Activated CD8-positive, alpha-beta memory T cell treated with anti-CD3 and anti-CD28 coated beads for 24 hours (primary cell): Measurements from ENCODE around the gene BAHD1.
A peak's percentile ranks its signal among the peaks of the same experiment; 100 is the strongest.

Source experiments
- DNase-seq: peaks from one replicate; pipeline ENCODE4 v3.0.0-alpha.2; 2020

Gene BAHD1

DNA sequence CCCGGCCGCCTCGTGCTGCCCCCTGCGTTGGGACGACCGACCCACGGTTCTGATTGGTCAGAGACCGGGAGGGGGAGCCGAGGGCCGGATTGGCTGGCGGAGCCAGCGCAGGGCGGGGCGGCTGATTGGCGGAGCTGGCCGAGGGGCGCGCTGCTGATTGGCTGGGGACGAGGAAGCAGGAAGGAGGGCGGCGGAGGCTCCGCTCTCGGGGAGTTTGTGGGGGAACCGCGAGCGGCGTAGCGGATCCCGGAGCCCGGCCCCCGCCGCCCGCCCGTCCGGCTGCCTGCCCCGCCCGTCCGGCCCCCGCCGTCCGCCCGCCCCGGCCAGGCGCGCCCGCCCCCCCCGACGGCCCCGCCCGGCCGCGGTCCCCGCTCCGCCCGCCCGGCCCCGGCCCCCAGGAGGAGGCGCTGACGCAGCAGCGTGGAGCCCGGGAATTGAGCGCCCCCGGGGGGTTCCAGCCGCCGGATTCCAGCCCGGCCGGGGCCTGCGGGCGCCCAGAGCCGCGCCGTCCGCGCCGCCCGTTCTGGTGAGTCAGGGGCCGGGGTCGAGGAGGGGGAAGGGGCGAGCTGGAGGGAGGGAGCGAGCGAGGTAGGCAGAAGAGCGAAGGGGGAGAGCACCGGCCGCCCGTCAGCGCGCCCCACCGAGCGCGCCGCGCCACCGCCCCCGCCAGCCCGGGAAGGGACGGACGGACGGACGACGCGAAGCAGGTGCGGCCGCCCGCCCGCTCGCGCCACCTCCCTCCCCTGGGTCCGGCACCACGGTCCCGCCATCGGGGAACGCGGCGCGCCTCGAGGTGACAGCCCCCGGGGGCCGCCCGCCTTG lies at the start of gene BAHD1:
Gene BAHD1, plus strand, starts transcription at position 211 of the 822 bp plus-strand sequence. CDS start 17,512 bp downstream, outside the sequence.
- peak; percentile 97 for DNase-seq

DNA sequence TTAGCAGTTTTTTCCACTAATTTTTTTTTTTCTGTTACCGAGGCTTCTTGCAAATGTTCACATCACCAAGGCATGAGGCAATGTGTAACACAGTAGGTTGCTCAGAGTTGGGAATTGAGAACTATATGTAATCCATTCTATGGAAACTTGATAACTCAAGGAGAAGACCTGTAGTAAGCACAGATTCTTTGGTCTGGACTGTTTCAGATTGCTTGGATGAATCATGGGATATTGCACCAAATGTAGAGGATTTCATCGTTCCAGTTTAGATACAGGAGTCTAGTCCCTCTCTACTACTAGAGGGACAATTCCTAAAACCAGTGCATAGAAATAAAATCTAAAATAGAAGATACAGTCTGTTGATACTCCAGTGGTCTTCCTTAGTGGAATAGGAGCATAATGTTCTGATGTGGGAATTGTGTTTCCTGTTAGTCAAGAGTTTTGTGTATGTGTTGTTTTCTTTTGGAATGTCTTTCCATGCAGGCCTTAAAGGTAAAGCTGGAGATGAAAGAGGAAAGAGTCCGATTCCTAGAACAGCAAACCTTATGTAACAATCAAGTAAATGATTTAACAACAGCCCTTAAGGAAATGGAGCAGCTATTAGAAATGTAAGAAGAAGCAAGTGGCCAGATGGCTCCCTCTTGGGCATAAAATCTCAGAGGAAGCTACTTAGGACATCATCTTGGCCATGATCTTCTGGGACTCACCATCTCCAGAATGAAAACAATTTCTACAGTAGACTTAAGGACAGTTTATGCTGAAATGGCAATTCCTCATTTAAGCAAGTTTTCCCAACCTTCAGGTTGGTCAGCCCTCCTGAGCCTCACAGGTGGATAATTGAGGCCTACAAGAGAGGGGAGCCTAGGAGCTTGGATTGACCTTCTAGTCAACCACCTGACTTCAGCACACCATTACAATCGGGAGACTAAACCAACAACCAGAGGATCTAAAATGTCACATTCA lies 47.5 kb upstream of the BAHD1 start:
- no peak for DNase-seq

DNA sequence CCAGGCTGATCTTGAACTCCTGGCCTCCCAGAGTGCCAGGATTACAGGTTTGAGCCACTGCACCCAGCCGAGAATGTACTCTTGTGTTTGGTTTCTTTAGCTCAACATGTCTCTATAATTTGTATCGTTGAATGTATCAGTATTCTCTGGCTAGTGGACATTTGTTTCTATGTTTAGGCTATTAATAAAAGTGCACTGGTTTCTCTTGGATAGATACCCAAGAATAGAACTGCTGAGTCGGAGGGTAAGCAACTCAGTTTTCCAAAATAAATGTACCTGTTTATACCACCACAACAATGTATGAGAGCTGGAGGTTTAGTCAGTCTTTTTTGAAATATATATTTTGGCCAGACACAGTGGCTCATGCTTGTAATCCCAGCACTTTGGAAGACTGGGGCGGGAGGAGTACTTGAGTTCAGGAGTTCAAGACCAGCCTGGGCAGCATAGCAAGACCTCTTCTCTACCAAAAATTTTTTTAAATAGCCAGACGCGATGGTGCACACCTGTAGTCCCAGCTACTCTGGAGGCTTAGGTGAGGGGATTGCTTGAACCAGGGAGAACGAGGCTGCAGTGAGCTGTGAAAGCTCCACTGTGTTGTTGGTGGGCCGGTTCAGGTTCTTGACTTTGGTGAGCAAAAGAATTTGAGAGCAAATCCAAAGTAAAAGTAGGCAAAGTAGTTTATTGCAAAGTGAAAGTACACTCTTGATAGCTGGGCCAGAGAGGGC lies 42.9 kb upstream of the BAHD1 start:
- DNase-seq = no peak

DNA sequence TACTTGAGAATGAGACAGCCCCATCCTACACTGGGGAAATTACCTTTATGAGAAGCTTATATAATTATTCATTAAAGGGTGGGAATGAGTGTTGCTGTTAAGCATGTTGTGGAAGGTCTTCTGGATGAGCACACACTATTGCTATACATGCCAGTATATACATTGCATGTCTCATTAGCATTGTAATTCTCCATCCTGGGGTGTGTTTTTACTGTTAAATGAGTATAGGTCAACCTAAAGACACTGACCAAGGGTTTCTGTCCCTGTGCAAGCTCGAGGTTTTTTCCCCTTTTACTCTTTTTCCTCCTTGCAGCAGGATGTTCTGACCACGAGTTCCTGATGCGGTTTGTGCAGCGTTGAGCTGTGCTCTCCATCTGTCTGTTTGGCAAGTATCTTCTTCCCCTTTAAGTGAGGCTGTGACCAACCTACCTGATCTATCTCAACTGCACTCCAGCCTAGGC lies 42.3 kb upstream of the BAHD1 start:
- DNase-seq = no peak

DNA sequence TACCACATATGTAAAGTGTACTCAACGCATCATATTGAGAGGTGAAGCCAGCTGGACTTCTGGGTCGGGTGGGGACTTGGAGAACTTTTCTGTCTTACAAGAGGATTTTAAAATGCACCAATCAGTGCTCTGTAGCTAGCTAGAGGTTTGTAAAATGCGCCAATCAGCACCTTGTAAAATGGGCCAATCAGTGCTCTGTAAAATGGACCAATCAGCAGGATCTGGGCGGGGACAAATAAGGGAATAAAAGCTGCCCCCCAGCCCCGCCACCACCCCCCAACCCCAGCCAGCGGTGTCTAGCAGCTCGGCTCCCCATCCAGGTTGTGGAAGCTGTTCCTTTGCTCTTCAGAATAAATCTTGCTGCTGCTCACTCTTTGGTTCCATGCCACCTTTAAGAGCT lies 41.4 kb upstream of the BAHD1 start:
- no peak for DNase-seq

DNA sequence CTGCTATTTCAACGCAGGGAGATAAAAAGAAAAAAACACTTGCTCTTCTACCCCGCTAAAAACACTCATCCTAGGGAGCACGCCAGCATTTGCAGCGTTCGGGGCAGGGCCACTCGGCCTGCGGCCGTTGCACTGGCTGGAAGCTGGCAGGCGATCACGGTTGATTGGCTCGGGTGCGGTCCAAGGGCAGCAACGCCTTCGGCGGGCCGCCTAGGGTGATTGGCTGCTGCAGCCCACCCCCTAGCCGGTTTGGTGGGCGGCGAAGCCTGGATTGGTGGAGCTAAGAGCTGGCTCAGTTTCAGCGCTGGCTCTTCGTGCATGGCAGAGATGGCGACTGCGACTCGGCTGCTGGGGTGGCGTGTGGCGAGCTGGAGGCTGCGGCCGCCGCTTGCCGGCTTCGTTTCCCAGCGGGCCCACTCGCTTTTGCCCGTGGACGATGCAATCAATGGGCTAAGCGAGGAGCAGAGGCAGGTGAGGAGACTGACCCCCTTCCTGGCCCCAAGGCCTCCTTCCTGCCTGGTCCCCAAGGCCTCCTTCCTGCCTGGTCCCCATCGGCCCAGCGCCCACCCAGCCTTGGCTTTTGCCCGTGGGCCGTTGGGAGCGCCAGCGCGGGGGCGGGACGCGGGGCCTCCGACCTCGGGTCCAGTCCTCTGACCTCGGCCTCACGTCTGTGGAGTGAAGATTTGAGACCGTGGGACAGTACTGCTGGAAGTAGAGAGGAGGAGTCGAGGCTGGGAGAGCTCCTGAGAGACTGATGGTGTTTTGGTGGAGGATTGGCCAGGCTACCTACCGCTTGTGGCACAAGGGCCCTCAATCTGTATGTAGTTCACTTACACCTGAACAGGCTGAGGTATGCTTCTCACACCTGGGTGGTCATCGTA lies 35.0 kb upstream of the BAHD1 start, which contains the start of gene IVD:
Gene IVD, plus strand, starts transcription at position 295 of the 881 bp plus-strand sequence. Its CDS starts 33 bp downstream, at position 328.
- DNase-seq = peak; percentile 95

DNA sequence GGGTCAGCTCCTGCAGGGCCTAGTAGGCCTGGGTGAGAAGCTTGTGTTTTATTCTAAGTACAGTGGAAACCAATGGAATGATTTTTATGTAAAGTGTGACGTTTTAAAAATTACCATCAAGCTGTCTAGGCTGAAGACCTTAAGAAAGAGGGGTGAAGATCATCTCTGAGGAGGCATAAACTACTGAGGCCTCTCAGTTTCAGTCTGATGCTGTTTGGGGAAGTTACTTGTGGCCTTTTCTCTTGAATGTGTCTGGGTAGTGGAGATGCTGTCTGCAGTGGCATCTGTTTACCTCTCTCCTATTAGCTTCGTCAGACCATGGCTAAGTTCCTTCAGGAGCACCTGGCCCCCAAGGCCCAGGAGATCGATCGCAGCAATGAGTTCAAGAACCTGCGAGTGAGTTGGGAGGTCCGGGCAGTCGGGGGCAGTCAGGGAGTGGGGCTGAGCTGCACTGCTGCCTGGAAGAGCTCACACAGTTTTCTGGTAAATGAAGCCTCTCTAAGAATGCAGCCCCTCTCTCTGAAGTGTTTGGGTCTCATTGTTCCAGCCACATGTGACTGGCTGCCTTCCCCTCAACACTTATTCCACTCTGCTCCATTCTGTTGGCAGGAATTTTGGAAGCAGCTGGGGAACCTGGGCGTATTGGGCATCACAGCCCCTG lies 33.3 kb upstream of the BAHD1 start:
- DNase-seq = no peak

DNA sequence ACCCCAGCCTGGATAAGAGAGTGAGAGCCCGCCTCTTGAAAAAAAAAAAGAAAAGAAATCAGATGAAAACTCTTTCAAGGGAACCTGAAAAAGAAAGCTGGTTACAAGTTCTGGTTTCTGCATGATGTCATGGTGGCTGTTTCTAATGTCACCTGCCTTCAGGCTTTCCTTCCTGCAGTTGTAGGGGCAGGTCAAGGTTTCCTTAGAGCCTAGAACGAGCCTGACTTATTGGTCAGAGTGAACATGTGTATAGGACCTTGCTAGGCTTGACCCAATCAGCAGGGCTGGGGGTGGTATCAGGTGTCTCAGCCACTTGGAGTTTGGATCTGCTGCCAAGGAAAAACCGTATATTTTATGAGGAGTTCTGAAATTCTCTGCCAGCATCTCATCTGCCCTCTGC lies 31.4 kb upstream of the BAHD1 start:
- no peak for DNase-seq

DNA sequence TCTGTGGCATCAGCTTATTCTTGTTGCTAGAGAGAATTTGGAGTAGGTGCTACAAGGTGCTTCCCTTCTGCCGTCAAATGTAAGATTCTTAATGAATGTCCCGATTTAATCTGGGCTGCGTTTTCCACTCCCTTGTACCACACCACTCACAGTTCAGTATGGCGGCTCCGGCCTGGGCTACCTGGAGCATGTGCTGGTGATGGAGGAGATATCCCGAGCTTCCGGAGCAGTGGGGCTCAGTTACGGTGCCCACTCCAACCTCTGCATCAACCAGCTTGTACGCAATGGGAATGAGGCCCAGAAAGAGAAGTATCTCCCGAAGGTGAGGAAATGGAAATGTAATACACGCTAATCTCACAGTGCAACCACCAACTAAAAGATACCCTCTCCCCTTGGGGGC lies 30.3 kb upstream of the BAHD1 start:
- DNase-seq = no peak

DNA sequence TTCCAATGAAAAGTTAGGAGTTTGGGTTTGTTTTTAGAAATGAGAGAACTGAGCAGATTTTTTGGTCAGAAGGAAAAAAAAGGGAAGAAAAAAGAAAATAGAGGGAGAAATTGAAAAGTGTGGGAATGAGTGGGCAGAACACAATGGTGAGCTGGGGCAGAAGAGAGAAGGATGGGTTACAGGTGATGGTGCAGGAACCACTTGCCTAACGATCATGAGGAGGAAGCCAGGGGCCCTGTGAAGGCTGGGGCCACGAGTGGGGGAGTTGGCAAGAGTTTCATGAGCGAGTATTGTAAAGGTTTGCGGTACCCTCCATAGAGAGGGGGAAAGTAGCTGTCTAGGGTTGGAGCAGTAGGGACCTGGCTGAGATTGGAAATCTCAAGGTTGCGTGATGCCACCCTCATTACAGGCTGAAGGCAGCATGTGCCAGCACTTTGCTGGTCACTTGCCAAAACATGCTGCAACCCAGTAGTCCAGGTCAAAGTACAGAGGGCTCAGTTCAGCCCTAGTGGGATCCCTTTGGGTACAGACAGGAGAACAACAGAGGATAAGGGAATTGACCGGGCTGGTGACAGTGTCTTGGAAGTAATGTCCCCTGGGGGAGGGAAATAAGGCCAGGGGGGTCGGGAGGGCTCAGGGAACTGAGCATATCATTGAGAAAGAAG lies 28.5 kb upstream of the BAHD1 start:
- no peak for DNase-seq

DNA sequence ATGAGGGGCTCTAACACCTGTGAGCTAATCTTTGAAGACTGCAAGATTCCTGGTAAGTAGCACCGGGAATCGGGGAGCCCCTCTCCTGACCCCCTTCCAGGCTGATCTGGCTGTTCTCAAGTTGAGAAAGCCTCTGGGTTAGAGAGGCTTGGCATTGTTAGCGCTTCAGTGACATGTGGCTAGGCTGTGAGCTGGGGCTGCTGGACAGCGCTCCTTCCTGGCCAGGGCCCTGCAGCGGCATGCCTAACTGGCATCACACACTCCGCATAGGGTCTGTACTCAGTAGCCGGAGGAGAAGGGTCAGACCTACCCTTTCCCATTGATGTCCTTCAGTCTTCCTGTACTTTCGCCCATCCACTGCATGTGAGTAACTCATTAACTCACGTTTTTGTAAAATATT lies 27.7 kb upstream of the BAHD1 start:
- no peak for DNase-seq

DNA sequence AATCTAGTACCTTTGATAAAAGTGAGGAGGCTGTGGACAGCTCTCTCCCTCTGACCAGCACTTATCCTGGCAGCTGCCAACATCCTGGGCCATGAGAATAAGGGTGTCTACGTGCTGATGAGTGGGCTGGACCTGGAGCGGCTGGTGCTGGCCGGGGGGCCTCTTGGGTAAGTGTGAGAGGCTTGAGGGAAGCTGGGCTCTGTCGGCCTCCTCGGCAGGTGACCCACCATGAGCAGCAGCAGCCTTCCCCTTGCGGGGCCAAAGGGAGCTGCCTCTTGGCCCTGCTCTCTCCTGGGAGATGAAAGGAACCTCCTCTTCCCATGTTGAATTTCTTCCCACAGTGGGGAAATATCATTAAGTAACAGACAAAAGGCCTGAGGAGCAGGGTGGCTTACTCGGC lies 25.9 kb upstream of the BAHD1 start:
- DNase-seq = no peak

DNA sequence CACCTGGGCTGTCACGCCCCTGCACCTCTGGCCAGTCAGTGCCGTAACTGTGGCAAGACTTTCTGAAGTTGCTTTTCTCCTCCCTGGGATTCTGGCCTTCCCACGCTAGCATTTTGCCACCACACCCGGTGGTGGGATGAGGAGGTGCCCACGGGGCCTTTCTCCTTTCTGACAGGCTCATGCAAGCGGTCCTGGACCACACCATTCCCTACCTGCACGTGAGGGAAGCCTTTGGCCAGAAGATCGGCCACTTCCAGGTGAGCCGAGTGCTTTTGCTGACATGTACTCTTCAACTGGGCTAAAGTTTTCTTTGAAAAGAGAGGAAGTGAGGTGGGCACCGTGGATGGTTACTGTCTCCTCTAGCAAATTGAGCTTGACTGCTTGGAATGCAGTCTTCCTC lies 25.5 kb upstream of the BAHD1 start:
- no peak for DNase-seq

DNA sequence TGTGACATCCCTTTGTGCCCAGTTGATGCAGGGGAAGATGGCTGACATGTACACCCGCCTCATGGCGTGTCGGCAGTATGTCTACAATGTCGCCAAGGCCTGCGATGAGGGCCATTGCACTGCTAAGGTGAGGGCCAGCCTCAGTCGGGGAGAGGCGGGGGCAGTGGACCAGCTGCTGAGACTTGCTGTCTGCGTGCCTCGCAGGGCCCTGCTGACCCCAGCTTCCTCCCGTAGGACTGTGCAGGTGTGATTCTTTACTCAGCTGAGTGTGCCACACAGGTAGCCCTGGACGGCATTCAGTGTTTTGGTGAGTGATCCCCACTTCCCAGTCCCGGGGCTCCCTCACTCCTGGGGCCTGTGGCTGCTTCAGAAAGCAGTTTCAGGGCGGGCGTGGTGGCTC lies 24.7 kb upstream of the BAHD1 start:
- DNase-seq = no peak

DNA sequence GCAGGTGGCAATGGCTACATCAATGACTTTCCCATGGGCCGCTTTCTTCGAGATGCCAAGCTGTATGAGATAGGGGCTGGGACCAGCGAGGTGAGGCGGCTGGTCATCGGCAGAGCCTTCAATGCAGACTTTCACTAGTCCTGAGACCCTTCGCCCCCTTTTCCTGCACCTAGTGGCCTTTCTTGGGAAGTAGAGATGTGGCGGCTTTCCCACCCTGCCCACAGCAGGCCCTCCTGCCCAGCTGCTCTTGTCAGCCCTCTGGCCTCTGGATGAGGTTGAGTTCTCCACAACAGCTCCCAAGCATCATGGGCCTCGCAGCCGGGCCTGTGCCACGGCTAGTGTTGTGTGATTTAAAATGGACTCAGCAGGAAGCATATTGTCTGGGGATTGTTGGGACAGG lies 22.6 kb upstream of the BAHD1 start:
- no peak for DNase-seq

DNA sequence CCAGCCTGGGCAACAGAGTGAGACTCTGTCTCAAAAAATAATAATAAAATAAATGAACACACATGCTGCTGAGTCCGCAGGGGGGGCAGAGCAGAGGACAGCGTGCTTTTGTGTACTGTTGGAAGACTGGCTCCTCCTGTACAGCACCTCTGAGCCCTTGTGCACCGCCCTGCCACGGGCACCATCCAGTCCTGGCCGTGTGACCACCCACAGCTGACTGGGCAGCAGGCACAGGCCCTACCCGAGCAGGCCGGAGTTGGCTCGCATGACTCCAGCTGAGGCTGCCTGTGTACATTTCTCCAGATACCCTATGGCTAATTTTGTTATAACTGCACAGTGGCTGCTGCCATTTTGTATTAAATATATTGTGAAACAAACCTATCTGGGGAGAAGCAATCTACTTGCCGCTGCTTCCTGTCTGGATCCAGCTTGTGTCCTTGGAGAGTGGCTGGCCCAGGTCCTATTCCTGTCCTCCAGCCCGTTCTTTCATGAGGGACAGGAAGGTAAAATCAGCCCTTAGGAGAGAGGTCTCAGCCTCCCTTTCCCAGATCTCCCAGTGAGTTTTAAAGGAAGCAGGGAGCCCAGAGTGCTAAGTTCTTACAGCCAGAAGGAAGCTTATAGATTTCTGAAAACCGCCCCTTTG lies 20.6 kb upstream of the BAHD1 start:
- DNase-seq = no peak

DNA sequence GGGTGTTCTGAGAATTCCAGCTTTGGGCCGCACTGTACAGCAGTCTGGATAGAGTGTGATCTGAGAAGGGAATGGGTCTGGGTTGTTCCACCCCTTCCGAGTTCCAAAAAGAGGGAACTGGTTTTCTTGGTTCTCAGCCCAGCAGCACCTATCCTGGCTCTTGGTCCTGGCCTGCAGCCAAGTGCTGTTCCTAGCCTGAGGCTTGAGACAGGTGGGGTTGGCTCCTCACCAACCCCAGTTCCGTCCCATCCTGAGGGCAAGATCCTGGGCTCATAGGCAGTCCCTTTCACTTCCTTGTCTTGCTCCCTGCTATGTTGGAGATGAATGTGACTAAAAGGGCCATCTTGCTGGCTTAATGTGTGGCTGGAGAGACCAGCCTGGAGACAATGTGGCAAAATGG lies 20.0 kb upstream of the BAHD1 start:
- DNase-seq = no peak

DNA sequence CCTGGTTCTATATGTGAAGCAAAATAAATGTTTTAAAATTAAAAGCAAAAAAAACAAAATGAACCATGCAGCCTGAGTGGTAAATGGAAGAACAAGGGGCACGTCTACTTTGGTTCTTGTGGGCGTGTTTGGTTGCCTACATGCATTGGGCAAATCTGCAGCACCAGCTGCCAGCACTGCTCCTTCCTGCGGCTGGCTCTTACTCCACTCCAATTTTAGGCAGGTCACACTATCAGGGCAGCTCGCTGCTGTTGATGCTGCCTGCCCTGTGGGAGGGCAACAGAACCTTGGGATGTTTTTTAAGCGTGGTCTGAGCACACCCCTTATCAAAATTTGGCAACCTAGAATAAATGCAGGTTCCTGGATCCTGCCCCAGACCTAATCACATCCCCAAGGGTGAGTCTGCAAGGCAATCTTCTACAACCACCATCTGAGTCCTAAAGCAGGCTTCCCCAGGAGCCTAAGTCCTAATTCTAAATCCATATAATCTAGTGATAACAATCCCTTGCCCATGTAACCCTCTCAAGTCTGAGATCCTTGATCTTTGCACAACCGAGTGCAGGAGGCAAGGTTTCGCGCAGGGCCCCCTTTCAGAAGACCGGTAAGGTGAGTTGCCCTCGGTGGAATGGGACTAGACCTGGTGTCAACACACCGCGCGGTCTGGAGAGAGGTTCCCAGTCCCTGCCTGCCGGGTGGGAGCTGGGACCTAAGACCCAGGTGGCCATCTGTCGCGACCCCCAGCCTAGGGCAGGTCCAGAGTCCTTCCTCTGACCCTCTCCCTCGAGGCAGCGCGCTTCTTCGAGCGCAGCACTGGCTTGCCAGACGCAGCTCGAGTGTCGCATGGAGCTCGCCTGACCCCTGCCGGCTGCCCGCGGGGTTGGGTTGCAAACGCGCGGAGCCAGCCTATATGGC lies 19.3 kb upstream of the BAHD1 start:
- peak; percentile 94 for DNase-seq

DNA sequence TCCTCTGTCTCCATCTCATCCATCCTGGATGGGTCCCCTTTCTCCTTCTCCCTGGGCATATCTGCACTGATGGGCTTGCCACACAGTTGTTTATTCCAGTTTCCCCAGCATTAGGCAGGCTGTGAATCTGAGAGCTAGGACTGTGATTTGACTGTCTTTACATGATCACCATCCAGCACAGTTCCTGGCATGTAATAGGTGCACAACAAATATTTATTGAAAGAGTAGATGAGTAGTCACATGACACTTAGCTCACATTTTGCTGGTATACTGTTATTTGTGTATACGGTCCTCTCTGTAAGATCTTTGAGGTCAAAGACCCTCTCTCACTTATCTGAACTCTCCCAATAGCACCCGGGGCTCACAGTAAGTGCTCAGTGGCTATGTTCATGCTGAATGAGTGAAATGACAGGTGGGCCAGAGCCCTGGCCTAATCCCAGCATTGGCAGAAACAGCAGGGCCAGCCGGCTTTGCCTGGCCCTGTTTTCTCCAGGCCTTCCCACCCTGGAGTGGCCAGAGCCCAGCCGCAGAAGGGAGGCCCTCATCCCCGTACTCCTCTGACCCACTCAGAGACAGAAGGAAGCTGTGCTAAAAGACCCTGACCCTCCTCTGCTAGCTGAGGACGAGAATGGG lies 16.2 kb upstream of the BAHD1 start:
- DNase-seq = no peak
